ENCODE measurements around the gene WDFY1.

Gene WDFY1

DNA sequence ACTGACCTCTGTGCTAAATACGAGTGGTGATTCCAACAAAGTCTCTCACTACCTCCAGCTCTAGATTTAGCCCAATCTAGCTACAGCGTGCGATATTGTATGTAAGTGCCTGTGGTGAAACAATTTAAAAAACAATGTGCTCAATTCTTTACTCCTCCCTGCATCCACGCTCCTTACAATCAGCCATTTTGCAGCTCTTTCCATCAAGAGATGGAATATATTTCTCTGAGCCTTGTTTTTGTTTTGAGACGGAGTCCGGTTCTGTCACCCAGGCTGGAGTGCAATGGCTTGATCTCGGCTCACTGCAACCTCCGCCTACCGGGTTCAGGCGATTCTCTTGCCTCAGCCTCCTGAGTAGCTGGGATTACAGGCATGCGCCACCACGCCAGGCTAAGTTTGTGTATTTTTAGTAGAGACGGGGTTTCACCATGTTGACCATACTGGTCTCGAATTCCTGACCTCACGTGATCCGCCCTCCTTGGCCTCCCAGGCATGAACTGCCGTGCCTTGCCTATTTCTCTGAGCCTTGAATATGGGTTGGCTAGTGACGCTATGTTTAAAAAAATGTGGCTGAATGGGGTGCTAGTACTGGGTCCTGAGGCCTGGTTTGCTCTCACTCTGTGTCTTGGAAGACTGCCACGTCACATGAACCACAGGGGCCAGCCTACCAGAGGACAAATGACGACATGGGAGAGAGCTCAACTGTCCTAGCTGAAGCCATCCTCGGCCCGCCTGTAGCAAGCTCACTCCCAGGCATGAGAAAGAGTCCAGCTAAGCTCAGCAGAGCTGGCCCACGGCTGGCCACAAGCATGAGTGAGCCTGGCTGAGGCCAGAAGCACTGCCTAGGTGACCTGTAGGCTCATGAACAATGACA is 14.8 kb downstream of the WDFY1 start:
- peak; percentile 74 to 88 (median 78) for DNase-seq

GRCh38 chr2:223929571-223930102 is 15.5 kb downstream of the WDFY1 start:
- peak; percentile 17 to 49 (median 38) for DNase-seq

GRCh38 chr2:223928113-223929006 is 16.8 kb downstream of the WDFY1 start:
- DNase-seq = no peak

DNA sequence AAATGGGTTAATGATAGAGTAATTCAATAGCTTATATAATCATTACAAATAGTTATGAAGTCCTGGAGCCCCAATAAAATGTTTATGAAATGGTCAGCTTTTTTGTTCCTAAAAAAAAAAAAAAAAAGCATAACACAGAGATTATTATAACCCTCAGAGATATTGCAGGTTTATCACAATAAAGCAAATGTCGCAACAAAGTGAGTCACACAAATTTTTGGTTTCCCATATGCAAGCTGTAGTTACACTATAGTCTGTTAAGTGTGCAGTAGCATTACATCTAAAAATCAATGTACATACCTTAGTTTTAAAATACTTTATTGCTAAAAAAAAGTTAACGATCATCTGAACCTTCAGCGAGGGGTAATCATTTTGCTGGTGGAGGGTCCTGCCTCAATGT is 20.0 kb downstream of the WDFY1 start:
- peak in 1 of 4 experiments; percentile 34 for DNase-seq

DNA sequence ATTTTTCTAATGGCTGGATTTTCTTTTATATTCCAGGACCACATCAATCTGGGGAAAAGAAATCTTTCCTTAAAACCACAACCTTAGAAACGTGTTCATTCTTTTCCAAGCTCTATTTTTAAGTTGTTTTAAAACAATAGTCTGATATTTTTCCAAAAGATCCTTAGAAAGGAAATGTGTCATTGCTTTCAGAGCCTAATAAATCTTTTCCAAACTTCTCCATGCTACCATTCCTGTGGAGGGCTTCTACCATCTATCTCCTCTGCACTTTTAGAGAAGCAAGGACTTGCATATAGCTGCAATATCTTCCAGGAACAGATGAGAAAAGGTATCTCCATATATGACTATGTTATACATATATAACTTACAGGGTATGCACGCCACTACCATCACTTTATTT is 21.2 kb downstream of the WDFY1 start:
- DNase-seq = no peak

DNA sequence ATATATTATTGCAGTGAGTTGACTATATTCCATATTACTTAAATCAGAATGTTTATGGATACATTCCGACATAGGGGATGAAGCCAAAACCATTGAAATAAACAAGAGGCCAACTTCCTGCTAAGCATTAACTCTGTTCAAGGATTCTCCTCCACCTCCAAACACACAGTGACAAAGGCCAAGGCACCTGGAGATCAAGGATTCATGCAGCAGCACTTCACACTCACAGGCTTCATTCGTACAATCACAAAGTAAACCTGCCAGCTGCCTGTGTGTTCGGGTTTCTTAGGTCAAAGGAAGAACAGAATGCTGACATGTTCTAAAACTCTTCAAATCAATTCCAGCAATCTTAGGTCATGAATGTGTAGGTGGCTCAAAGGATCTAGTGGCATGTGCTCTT is 22.8 kb downstream of the WDFY1 start:
- DNase-seq = no peak

- DNase-seq = no peak
These were observed 23.9 kb downstream of the WDFY1 start for GRCh38 chr2:223921204-223921603.

GRCh38 chr2:223920109-223920508 is 25.0 kb downstream of the WDFY1 start:
- DNase-seq = no peak

GRCh38 chr2:223918671-223919134 is 26.4 kb downstream of the WDFY1 start:
- DNase-seq = peak; percentile 58 to 78 (median 74)

- peak in 1 of 4 experiments; percentile 32 for DNase-seq
These were observed 28.8 kb downstream of the WDFY1 start for GRCh38 chr2:223916181-223916920.

DNA sequence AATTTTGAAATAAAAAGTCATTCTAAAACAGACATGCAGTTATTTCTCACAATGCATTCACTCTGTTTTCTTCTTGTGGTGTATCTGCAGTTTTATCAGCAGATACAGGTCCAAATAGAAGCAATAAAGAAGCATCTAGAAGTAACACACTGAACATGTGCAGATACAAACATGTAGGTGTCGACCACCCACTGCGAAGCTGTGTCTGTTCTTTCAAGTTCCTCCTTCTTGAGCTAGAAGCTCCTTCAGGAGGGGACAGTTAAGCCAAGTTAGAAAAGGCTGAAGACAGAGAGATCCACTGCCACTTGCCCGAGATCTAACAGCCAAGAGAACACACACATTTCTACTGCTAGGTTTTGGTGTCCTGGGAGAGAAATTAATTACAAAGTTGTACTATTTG is 30.1 kb downstream of the WDFY1 start:
- peak; percentile 55 to 80 (median 68) for DNase-seq

DNA sequence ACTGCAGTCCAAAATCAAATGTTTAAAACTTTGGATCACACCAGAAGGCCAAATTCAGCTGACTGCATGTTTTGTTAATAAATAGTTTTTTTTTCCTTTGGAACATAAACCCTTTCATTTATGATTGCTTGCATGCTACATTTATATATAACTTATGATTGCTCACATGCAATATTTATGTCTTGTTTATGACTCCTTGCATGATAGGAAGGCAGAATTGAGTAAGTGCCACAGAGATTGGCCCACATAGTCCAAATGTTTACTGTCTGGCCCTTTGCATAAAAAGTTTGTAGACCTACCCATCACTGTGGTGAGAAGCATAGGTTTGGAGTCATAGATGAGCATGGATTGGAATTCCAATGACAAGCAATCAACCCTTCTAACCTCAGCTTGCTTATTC is 30.8 kb downstream of the WDFY1 start:
- DNase-seq = no peak

GRCh38 chr2:223909001-223909741 is 36.0 kb downstream of the WDFY1 start:
- DNase-seq = peak in 1 of 4 experiments; percentile 30

GRCh38 chr2:223908304-223908998 is 36.7 kb downstream of the WDFY1 start:
- no peak for DNase-seq

GRCh38 chr2:223905996-223906395 is 39.1 kb downstream of the WDFY1 start:
- DNase-seq = no peak

GRCh38 chr2:223901854-223902253 is 43.3 kb downstream of the WDFY1 start:
- DNase-seq = no peak

DNA sequence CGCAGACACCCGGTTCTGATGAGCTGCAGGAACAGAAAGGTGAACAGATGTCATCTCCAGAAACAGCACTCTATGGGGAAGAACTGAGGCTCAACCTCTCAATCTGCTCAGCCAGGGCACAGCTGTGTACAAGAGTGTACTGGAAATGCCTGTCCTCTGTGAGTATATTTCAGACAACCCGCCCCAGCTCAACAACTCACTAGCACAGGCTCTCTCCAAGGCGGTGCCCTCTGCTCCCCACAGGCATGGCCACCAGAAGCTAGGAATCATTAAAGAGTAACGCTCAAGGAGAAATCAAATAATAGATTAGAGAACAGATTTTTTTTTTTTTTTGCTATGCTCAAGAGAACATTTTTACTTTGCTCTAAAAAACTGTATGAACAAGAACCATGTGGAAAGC is 43.8 kb downstream of the WDFY1 start:
- DNase-seq = no peak

DNA sequence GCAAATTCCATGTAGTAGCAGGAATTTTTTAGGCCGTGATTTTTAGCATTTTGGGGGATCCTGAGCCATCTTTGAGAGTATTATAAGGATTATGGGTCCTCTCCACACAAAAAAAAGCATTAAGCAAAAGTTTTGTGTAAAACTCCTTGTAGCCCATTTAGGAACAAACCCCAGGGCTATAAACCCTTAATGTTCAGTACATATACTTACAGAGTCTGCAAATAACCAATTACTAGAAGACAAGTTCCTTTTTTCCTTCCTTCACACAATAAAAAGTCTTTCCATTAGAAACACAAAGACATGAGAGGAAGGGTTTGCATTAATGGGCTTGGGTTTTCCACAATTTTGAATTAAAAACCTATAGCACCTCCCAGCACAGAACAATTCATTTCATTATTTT is 44.6 kb downstream of the WDFY1 start:
- no peak for DNase-seq

GRCh38 chr2:223900066-223900465 is 45.1 kb downstream of the WDFY1 start:
- no peak for DNase-seq

GRCh38 chr2:223897669-223898330 is 47.3 kb downstream of the WDFY1 start:
- peak in 1 of 4 experiments; percentile 12 for DNase-seq

Data from suppressor macrophage (primary cell).